ENCODE data around the gene OR2S2.

- no peak for TF ChIP-seq CTCF (IDR thresholded peaks at IDR 0.05)
- TF ChIP-seq POLR2AphosphoS5 (IDR thresholded peaks at IDR 0.05): peak in 2 of 3 donors; percentile 23 to 50
These were observed 50.0 kb downstream of the OR2S2 start for GRCh38 chr9:35907711-35908503.
